NCI-H2171 (cell line): ENCODE measurements around the gene TMSB4X.
A peak's percentile ranks its signal among the peaks of the same experiment; 100 is the strongest.
"Not testable (repeated sequence)": the region's sequence is repeated elsewhere in the genome, so short reads cannot be mapped to it uniquely, and the experiment has no call there.

Experiments used
- DNase-seq: peaks from one replicate; lab custom pipeline; 2025; lab: John Stamatoyannopoulos, UW

The TMSB4X gene

GRCh38 chrX:12974796-12975669, at the start of gene TMSB4X:
Gene TMSB4X (plus strand): TSS chrX:12975110.
- peak; percentile 42 for DNase-seq

DNA sequence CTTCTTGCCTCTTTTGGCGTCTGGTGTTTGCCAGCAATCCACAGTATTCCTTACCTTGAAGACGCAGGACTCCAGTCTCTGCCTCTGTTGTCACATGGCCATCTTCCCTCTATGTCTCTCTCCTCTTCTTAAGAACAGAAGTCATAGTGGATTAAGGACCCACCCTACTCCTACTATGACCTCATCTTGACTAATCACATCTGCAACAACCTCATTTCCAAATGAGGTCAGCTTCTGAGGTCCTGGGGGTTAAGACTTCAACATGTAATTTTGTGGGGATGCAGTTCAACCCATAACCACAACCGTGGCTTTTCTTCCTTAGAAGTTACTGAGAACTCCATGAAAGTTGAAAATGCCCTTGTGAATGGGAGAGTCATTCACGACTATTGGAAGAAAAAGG, 45.2 kb upstream of the TMSB4X start:
- no peak for DNase-seq

DNA sequence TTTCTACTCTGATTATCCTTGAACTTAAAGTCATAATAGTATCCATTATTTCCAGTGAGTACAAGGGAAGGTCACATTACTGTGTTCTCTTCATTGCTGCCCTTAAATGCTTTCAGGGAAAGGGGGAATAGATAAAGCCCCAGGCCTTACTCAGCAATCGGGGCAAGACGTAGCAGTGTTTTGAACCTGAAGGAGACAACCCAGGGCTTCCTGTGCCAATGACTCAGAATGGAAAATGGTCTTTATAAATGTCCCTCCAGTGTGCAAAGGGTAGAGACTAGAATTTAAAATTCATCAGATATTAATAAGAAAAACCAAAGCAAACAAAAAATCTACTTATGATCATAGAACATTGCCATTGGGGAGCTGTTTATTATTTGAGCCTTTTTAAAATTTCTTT, 44.8 kb upstream of the TMSB4X start:
- no peak for DNase-seq

DNA sequence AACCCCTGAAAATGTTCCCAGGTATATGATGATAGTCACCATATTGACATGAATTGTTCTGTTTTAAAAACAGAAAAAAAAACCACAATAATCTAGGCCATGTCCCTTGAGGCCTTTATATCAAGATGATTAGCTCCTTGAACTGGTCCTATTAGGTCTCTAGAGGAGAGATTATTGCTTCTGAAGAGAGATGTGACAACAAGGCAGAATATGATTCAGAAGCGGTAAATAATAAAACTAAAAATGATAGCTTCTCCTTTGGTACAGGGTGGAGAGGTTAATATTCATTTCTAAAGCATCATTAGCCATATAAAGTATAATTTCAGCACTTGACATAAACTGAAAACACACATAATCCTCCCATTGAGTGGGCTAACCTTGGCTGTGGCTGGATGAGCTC, 42.7 kb upstream of the TMSB4X start:
- no peak for DNase-seq

- no peak for DNase-seq
Measured at GRCh38 chrX:12934850-12935249, 40.1 kb upstream of the TMSB4X start.

DNA sequence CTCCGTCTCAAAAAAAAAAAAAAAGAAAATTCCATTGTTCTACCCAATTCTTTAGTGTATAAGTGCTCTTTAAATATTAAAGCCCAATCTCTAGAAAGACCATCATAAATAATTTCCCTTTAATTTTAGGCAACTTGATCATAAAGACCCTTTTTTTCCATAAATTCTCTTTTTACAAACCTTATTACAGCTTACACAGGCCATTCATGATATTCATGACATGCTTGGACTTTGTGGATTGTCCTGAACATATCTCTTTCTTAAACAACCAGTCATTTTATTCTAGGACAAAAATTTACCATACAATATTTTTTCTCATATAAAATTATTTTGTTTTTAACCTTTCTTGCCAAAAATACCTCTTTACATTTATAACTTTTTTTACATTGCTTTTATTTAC, 38.0 kb upstream of the TMSB4X start:
- no peak for DNase-seq

- not testable (repeated sequence) for DNase-seq
Measured at GRCh38 chrX:12940471-12940870, 34.4 kb upstream of the TMSB4X start.

DNA sequence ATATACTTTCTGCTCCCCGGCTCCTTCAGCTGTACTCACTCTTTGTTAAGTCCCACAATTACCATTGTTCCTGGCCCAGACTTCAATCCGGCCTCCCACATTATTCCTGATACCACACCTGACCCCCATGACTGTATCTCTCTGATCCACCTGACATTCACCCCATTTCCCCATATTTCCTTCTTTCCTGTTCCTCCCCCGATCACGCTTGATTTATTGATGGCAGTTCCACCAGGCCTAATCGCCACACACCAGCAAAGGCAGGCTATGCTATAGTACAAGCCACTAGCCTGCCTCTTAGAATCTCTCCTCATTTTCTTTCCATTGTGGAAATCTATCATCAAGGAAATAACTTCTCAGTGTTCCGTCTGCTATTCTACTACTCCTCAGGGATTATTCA, 31.3 kb upstream of the TMSB4X start:
- DNase-seq, result not testable (repeated sequence)

DNA sequence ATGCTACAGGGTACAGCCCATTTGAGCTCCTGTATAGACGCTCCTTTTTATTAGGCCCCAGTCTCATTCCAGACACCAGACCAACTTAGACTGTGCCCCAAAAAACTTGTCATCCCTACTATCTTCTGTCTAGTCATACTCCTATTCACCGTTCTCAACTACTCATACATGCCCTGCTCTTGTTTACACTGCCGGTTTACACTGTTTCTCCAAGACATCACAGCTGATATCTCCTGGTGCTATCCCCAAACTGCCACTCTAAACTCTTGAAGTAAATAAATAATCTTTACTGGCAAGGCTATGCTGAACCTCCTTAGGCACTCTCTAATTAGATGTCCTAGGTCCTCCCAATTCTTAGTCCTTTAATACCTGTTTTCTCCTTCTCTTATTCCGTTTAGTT, 30.5 kb upstream of the TMSB4X start:
- not testable (repeated sequence) for DNase-seq

DNA sequence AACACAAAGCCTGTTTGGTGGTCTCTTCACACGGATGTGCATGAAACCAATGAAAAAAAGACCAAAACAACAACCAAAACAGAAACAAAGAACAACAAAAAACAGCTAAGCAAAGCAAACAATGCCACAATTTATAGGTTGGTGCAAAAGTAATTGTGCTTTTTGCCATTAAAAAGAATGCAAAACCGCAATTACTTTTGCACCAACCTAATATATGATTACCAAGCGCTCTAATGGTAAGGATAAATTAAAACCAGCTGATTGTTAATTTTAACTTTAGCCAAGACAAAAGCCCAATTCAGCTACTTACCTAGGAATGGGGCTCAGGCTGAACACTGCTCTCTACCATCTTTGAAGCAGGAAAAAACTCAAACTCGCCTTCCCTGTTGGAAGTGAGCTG, 29.4 kb upstream of the TMSB4X start:
- no peak for DNase-seq

DNA sequence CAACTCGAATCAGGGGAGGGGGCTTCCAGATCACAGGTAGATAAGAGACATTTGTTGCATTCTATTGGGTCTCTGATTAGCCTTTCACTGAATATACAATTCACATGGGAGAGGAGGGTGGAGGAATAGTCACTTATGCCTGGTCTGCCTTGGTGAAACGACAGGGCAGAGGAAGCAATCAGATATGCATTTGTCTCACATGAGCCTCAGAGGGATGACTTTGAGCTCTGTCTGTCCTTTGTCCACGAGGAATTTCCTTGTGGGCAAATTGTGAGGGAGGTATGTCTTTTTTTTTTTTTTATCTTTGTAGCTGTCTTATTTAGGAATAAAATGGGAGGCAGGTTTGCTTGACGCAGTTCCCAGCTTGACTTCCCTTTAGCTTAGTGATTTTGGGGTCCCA, 28.5 kb upstream of the TMSB4X start:
- DNase-seq, result no peak

- DNase-seq, result peak; percentile 43
Measured at GRCh38 chrX:12946838-12947544, 27.9 kb upstream of the TMSB4X start.

- DNase-seq, result no peak
Measured at GRCh38 chrX:12947545-12948235, 27.2 kb upstream of the TMSB4X start.

DNA sequence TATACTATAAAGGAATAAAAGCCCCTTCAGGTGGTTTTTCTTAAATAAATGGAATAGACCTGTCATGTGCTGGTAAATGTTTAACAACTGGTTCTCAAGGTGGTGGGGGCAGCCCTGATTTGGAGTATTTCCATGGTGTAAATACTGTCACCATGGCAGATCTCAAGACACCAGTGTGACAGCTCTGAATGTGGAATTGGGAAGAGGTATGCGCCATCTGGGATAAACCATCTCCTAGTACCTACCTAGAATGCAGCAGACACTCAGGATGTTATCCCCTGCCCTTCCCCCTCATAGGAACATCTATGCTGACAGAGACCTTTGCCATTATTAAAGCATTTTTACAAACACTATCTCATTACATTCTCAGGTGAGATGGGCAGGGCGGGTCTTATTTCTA, 26.4 kb upstream of the TMSB4X start:
- DNase-seq, result no peak

GRCh38 chrX:12949205-12949926, 25.5 kb upstream of the TMSB4X start:
- DNase-seq, result no peak

DNA sequence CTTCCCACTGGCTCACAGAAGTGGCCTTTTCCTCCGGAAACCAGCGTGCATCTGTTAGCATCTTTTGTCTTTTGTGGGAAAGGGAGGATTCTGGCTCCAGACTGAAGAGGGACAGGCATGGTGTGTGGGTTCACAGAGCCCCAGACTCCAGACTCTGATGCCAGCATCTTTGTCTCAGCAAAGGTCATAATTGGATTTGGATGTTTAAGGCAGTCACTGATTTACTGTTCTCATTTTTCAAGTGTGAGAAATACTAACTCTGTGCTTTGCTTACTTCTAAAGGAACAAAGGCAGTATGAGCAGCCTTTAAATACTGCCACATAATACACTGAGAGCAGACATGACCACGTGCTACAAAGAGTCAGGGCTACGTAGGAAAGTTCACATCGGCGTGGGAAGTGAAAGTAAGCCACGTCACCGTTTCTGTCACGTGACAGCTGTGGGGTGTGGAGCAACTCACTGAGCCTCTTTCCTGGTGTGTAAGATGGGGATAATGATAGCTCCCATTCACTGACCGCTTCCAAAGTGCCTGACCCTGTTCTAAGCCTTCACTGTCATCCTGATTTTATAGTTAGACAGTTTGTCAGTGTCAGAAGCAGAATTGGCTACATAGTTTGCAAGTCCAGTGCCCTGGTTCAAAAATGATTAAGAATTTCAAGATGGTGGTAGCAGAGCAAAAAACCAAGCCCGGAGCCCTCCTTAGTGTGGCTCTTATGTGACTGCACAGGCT, 24.8 kb upstream of the TMSB4X start:
- no peak for DNase-seq

GRCh38 chrX:12950851-12951594, 23.9 kb upstream of the TMSB4X start:
- no peak for DNase-seq

DNA sequence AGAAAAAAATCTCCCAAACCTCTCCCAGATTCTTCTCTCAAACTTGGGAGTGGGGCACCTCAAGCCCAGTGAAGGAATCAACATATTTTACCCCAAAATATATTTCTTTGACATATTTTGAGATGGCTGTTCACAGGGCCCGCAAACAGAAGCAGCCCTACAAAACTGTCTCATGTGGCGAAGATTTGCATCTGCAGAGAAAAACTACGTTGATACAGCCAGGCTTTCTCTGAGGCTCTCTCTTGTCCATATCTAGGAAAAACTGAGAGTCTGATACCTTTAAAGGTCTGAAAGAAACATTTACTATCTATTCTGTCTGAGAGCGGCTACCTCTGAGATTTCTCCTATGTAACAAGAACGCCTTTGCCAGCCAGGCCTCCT, 23.3 kb upstream of the TMSB4X start:
- no peak for DNase-seq

- no peak for DNase-seq
Measured at GRCh38 chrX:12953420-12953819, 21.5 kb upstream of the TMSB4X start.

- no peak for DNase-seq
Measured at GRCh38 chrX:12954376-12954775, 20.5 kb upstream of the TMSB4X start.

DNA sequence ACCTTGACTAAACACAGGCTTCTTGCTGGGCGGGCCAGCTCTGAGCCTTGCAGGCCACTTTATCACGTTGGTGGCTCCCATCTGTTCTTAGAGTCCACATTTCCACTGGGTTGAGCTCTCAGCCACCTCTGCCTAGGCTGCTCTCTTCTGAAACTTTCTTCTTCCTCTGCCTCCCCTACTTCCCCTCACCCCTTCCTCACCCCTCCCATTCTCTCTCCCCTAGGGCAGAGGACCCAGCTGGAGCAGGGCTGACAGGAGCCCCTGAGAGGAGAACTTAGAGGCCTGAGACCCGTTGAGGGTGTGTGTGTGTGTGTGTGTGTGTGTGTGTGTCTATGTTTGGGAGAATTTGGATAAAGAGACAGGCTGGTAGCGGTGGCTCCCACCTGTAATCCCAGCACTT, 19.9 kb upstream of the TMSB4X start:
- DNase-seq, result no peak
